ENCODE data around the gene PRKCZ. TPM values are rescaled to one million over a fixed set of nuclear protein-coding genes. Genes with fewer than 3 reads are reported as not detected.

The PRKCZ gene
- total RNA-seq, 4 donors from 2014 or later = 0.49 to 1.9 (median 1.1) TPM; not detected in 1

DNA sequence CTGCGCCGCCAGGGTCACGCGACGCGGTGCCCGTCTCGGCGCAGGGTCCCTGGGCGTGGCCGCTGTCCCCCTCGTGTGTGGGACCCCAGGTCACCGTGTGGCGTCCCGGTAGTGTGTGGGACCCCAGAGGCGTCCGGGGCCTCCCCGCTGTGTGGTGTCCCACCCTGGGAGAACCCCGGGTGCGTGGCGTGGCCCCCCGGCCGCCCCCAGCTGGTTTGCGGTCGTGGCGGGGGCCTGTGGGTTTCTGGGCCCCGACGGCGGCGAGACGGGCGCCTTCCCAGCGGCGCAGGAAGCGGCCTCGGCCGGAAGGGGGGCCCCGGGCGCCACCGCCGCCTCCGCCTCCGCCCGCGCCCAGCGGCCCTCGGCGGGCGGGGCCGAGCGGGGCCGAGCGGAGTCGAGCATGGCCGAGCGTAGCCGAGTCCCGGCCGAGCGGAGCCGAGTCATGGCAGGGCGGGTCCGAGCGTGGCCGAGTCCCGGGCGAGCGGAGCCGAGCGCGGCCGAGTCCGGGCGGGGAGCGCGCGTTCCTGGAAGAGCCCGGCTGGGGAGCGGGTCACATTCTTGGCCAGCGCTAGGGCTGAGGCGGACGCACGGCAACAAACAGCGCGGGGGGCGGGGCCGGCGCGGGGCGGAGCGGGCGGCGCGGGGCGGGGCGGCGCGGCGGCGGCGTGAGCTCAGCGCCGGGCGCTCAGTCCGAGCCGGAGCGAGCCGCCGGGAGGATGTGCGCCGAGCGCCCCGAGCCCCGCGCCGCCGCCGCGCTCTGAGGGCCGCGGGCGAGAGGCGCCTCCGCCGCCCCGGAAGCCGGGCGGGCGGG is 177.3 kb downstream of the PRKCZ start:
- TF ChIP-seq, protein P1, sequence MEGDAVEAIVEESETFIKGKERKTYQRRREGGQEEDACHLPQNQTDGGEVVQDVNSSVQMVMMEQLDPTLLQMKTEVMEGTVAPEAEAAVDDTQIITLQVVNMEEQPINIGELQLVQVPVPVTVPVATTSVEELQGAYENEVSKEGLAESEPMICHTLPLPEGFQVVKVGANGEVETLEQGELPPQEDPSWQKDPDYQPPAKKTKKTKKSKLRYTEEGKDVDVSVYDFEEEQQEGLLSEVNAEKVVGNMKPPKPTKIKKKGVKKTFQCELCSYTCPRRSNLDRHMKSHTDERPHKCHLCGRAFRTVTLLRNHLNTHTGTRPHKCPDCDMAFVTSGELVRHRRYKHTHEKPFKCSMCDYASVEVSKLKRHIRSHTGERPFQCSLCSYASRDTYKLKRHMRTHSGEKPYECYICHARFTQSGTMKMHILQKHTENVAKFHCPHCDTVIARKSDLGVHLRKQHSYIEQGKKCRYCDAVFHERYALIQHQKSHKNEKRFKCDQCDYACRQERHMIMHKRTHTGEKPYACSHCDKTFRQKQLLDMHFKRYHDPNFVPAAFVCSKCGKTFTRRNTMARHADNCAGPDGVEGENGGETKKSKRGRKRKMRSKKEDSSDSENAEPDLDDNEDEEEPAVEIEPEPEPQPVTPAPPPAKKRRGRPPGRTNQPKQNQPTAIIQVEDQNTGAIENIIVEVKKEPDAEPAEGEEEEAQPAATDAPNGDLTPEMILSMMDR (IDR thresholded peaks at IDR 0.05; ENCODE audit: low read depth) = no peak

DNA sequence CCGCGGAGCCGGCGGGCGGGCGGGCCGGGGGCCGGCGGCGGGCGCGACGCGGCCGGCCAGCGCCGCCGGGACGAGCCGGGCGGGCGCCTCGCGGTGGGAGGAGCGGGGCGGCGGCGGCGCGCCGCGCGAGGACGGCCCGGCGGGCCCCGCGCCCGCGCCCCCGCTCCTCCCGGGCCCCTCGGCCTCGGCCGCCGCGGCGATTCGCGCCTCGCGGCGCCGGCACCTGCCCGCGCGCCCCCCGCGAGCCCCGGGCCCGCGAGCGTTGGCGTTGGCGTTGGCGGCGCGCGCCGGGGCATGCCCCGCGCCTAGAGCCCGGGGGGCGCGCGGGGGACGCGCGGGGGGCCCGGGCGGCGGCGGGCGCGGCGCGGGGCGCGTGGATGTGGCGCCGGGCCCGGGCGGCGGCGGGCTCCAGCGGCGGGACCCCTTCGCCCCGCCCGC is 178.0 kb downstream of the PRKCZ start, which contains the start of gene SKI:
SKI (plus strand) TSS at position 163 of the 438 bp plus-strand sequence. CDS start 448 bp downstream, outside the sequence.
- TF ChIP-seq, protein P1 (IDR thresholded peaks at IDR 0.05; ENCODE audit: low read depth) = no peak

DNA sequence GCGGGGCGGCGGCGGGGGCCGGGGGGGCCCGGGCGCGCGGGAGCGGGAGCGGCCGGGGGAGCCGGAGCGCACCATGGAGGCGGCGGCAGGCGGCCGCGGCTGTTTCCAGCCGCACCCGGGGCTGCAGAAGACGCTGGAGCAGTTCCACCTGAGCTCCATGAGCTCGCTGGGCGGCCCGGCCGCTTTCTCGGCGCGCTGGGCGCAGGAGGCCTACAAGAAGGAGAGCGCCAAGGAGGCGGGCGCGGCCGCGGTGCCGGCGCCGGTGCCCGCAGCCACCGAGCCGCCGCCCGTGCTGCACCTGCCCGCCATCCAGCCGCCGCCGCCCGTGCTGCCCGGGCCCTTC is 178.5 kb downstream of the PRKCZ start:
- TF ChIP-seq, protein P1 (IDR thresholded peaks at IDR 0.05; ENCODE audit: low read depth) = no peak

DNA sequence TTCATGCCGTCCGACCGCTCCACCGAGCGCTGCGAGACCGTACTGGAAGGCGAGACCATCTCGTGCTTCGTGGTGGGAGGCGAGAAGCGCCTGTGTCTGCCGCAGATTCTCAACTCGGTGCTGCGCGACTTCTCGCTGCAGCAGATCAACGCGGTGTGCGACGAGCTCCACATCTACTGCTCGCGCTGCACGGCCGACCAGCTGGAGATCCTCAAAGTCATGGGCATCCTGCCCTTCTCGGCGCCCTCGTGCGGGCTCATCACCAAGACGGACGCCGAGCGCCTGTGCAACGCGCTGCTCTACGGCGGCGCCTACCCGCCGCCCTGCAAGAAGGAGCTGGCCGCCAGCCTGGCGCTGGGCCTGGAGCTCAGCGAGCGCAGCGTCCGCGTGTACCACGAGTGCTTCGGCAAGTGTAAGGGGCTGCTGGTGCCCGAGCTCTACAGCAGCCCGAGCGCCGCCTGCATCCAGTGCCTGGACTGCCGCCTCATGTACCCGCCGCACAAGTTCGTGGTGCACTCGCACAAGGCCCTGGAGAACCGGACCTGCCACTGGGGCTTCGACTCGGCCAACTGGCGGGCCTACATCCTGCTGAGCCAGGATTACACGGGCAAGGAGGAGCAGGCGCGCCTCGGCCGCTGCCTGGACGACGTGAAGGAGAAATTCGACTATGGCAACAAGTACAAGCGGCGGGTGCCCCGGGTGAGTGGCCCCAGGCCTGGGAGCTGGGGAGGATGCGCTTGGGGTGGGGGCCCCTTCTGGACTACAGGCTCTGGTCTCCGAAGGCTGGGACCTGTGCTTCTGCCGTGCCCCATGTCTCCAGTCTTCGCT is 179.0 kb downstream of the PRKCZ start:
- TF ChIP-seq, protein P1 (IDR thresholded peaks at IDR 0.05; ENCODE audit: low read depth) = no peak

DNA sequence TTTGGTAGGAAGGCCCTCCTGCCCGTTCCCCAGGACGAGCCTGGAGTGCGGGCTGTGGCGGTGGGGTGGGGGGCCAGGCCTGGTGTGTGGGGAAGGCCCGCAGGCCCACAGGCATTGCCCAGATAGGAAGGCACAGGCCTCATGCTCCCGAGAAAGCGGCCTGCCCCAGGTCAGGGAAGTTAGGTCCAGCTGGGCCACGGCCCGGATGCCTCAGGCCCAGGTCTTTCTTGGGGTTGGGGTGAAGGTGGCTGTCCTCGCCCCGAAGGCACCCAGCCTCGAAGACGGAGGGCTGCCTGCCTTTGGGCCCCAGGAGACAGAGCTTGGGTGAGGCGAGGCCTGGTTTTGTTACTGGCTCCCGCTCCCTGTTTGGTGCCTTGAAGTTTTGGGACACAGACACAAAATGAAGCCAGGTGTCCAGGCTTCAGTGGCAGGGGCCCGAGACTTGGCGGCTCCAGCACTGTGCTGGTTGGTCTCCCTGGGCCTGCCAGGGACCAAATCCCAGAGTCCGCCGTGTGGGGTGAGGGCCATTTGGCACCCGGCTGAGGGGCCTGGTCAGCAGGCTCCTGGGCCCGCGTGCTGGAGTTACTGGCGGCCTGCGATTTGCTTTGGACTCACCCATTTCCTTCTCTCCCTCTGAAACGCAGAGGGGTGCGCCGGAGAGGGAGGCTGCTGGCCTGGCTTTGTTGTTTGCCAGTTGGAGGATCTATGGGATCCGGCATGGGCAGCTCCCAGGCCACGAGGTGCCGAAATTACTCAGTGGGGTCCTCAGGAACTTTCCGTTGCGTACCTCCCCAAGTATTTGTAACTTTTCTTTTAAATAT is 179.9 kb downstream of the PRKCZ start:
- TF ChIP-seq, protein P1 (IDR thresholded peaks at IDR 0.05; ENCODE audit: low read depth) = no peak

DNA sequence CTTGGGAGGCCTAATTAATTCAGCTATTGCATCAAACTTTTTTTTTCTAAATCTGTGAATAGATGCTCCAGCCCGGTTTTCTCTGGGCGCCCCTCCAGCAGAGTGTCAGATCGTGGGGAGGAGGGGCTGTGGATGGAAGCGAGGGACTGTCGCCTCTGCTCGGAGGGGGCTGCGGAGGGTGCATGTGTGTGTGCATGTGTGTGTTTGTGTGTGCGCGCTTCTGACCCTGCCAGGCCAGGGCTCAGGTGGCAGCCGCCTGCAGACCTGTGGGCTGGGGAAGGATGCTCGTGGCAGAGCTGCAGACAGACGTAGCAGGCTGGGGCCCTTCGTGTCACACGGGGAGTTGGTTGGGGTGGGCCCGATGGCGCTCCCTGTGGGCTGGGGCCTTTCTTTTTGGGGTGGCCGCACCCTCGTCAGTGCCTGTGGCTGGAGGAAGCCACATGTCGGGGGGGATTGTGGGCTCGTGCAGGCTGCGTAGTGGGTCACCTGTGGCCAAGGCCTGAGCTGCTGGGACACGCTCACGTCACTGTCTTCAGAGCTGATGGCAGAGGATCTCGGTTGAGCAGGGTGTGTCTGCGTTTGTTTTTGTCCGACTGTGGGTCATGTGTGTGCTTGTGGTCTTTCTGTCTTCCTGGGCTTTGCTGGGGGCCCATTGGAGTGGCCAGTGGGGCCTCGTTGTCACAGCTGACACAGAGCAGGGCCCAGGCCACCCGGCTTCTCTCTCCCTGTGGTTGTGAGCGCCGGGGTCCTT is 180.7 kb downstream of the PRKCZ start:
- TF ChIP-seq, protein P1 (IDR thresholded peaks at IDR 0.05; ENCODE audit: low read depth) = no peak

All from subcutaneous adipose tissue (tissue), 4 donors.